Caki2 (cell line): ENCODE results near the gene STOML1. TPM values are rescaled to one million over a fixed set of nuclear protein-coding genes. Genes with fewer than 3 reads are reported as not detected.

Source experiments
- DNase-seq: peaks from one replicate; pipeline ENCODE4 v3.0.0-alpha.2; 2015; ENCODE audit warnings: low read depth
- in situ Hi-C: cut with HindIII; loops from 2 replicates; pipeline ENCODE4 v1.10.0; 2016; ENCODE audit warnings: low sequenced_read_pairs, low pct_unique_long_range_greater_than_20kb, mixed read lengths
- total RNA-seq: library from RNA; depleted of rRNA; stranded (reverse); fragments of >200 nt; shearing (Covaris generic); gene quantifications from 2 replicates; pipeline ENCODE4 v1.2.3, GENCODE V29; 2014; ENCODE audit warnings: low replicate concordance

STOML1 gene
- total RNA-seq, 1 experiment from 2014 or later = 24.1 TPM

GRCh38 chr15:74024687-74025086, 32.6 kb upstream of the STOML1 start:
- in situ Hi-C loops = no loop called here
- DNase-seq = no peak

- in situ Hi-C loops = no loop called here
- no peak for DNase-seq
Observed at GRCh38 chr15:74022706-74023470, 30.8 kb upstream of the STOML1 start.

GRCh38 chr15:74019734-74020133, 27.6 kb upstream of the STOML1 start:
- DNase-seq = no peak
- in situ Hi-C loops = no loop called here

GRCh38 chr15:74013374-74013894, 21.3 kb upstream of the STOML1 start:
- no peak for DNase-seq
- in situ Hi-C loops = no loop called here

GRCh38 chr15:74011610-74012009, 19.5 kb upstream of the STOML1 start:
- in situ Hi-C loops = no loop called here
- no peak for DNase-seq

- in situ Hi-C loops = no loop called here
- DNase-seq = no peak
Observed at GRCh38 chr15:74010929-74011540, 18.9 kb upstream of the STOML1 start.

GRCh38 chr15:74008901-74009300, 16.8 kb upstream of the STOML1 start:
- DNase-seq = no peak
- in situ Hi-C loops = no loop called here

- peak; percentile 81 for DNase-seq
- in situ Hi-C loops = no loop called here
Observed at GRCh38 chr15:74007820-74008371, 15.8 kb upstream of the STOML1 start.

GRCh38 chr15:74006774-74007639, 14.9 kb upstream of the STOML1 start:
- no peak for DNase-seq
- in situ Hi-C loops = no loop called here

- no peak for DNase-seq
- in situ Hi-C loops = no loop called here
Observed at GRCh38 chr15:73997986-73998385, 5.9 kb upstream of the STOML1 start.

- in situ Hi-C loops = no loop called here
- peak; percentile 62 for DNase-seq
Observed at GRCh38 chr15:73996939-73997338, 4.8 kb upstream of the STOML1 start.

- no peak for DNase-seq
- in situ Hi-C loops = no loop called here
Observed at GRCh38 chr15:73996267-73996666, 4.2 kb upstream of the STOML1 start.

GRCh38 chr15:73994912-73995622, 3.0 kb upstream of the STOML1 start:
- no peak for DNase-seq
- in situ Hi-C loops = no loop called here

GRCh38 chr15:73994413-73994883, 2.4 kb upstream of the STOML1 start, which contains the start of gene PML:
Gene PML (plus strand): TSS chr15:73994716. CDS start chr15:73994813, 97 bp downstream.
- in situ Hi-C loops = no loop called here
- DNase-seq = peak; percentile 92

- in situ Hi-C loops = no loop called here
- no peak for DNase-seq
Observed at GRCh38 chr15:73993211-73993994, 1.3 kb upstream of the STOML1 start.

GRCh38 chr15:73992594-73992898, 451 bp upstream of the STOML1 start:
- DNase-seq = no peak
- in situ Hi-C loops = no loop called here

- in situ Hi-C loops = no loop called here
- no peak for DNase-seq
Observed at GRCh38 chr15:73991260-73991659, 835 bp downstream of the STOML1 start.
